Uterus (tissue), 2 donors: Measurements from ENCODE around the gene GIT1.
A peak's percentile ranks its signal among the peaks of the same experiment; 100 is the strongest.

Experiments used
- POLR2A ChIP-seq, 2 donors: fragments of 450-650 bp; IDR thresholded peaks; one replicate each; pipeline ENCODE4 v1.6.1; 2016; ENCODE audit warnings: antibody characterized with exemption in 2 of 2, mild to moderate bottlenecking in 1 of 2, moderate library complexity in 1 of 2
- TF ChIP-seq, protein P1 (sequence below), 4 experiments: fragments of 200-600 bp in 2 of 4; fragments of 450-650 bp in 2 of 4; sonication (generic) in 2 of 4; IDR thresholded peaks; one replicate each; pipeline ENCODE4 v1.5.1; 2016 to 2019; ENCODE audit warnings: antibody characterized with exemption in 4 of 4, mild to moderate bottlenecking in 2 of 4, moderate library complexity in 1 of 4

DNA sequence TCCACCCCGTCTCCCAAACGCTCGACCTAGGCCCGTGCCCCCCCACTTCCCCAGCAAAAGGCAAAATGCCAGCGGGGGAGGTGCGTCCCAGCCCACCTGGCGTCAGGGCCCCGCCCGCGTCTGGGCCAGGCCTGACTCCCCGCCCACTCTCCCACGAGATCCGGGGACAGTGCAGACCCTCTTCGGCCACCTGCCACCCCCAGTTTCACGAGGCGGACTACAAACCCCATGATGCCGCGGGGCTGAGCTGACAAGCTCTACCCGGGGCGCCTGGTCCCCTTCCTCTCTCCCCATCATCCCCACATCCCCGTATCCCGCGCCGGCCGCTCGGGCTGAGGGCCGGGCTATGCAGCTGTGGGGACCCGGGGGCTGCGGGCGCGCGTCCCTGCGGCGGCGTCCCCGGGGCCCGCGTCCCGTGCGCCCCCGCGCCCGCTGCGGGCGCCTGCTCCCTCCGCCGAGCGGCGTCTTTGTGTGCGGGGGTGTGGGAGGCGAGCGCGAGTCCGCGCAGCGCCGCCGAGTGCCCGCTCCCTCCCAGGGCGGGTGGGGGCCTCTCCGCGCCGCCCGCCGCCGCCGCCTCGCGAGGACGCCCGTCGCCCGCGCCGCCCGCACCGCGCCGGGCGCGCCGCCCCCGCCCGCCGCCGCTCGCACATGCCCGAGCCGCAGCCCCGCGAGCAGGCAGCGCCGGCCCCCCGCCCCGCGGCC, 3.6 kb upstream of the GIT1 start, which contains the start of gene ANKRD13B:
- TF ChIP-seq, protein P1, sequence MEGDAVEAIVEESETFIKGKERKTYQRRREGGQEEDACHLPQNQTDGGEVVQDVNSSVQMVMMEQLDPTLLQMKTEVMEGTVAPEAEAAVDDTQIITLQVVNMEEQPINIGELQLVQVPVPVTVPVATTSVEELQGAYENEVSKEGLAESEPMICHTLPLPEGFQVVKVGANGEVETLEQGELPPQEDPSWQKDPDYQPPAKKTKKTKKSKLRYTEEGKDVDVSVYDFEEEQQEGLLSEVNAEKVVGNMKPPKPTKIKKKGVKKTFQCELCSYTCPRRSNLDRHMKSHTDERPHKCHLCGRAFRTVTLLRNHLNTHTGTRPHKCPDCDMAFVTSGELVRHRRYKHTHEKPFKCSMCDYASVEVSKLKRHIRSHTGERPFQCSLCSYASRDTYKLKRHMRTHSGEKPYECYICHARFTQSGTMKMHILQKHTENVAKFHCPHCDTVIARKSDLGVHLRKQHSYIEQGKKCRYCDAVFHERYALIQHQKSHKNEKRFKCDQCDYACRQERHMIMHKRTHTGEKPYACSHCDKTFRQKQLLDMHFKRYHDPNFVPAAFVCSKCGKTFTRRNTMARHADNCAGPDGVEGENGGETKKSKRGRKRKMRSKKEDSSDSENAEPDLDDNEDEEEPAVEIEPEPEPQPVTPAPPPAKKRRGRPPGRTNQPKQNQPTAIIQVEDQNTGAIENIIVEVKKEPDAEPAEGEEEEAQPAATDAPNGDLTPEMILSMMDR (IDR thresholded peaks at IDR 0.05) = peak in 1 of 4 experiments; percentile 7
- TF ChIP-seq POLR2A (IDR thresholded peaks at IDR 0.05) = no peak
